Ishikawa (cell line): ENCODE results near the gene ARCN1.

Experiments used
- CEBPB ChIP-seq: IDR thresholded peaks from 2 replicates; pipeline ENCODE4 v1.6.1; 2012
- EGR1 ChIP-seq: IDR thresholded peaks from 2 replicates; pipeline ENCODE4 v1.6.1; 2012
- EP300 ChIP-seq: IDR thresholded peaks from 2 replicates; pipeline ENCODE4 v1.6.1; 2012; ENCODE audit warnings: borderline replicate concordance
- NFIC ChIP-seq: IDR thresholded peaks from 2 replicates; pipeline ENCODE4 v1.6.1; 2012
- REST ChIP-seq: IDR thresholded peaks from 2 replicates; pipeline ENCODE4 v1.6.1; 2012; ENCODE audit warnings: low read depth, mild to moderate bottlenecking
- TAF1 ChIP-seq: IDR thresholded peaks from 2 replicates; pipeline ENCODE4 v1.6.1; 2012; ENCODE audit warnings: low read depth, mild to moderate bottlenecking
- TCF12 ChIP-seq: IDR thresholded peaks from 2 replicates; pipeline ENCODE4 v1.6.1; 2012; ENCODE audit warnings: low read depth
- YY1 ChIP-seq: IDR thresholded peaks from 2 replicates; pipeline ENCODE4 v1.6.1; 2012; ENCODE audit warnings: low read depth
- TF ChIP-seq, protein P1 (sequence below): IDR thresholded peaks from 2 replicates; pipeline ENCODE4 v1.6.1; 2012

- no peak for TF ChIP-seq TCF12
- no peak for TF ChIP-seq EGR1
- TF ChIP-seq EP300, result no peak
- TF ChIP-seq TAF1, result no peak
- no peak for TF ChIP-seq REST
- TF ChIP-seq CEBPB, result no peak
- TF ChIP-seq YY1, result no peak
- TF ChIP-seq NFIC, result no peak
- TF ChIP-seq, protein P1, sequence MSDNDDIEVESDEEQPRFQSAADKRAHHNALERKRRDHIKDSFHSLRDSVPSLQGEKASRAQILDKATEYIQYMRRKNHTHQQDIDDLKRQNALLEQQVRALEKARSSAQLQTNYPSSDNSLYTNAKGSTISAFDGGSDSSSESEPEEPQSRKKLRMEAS, result peak; percentile 34; the same call in 1 of the 2 replicates
Observed at GRCh38 chr11:118625036-118625690, 53.0 kb downstream of the ARCN1 start.
